Tibial artery (tissue), 4 donors: ENCODE measurements around the gene ASB1.

Experiments used
- DNase-seq, 2 donors: peaks; one replicate each; pipeline ENCODE4 v3.0.0-alpha.2; 2019
- H3K27ac ChIP-seq, 2 donors: fragments of 200-600 bp; sonication (generic) in 1 of 2; 1 replicate in 1 of 2; 2 replicates in 1 of 2; pipeline ENCODE4 v1.5.1; 2018 to 2019; ENCODE audit warnings: mild to moderate bottlenecking in 1 of 2
- H3K27me3 ChIP-seq, 2 donors: fragments of 200-600 bp; sonication (generic) in 1 of 2; one replicate each; pipeline versions ENCODE4 v1.5.1 to v1.6.0; 2016 to 2019
- H3K36me3 ChIP-seq, 3 donors: fragments of 200-600 bp; sonication (generic) in 2 of 3; one replicate each; pipeline ENCODE4 v1.5.1; 2016 to 2019; ENCODE audit warnings: mild to moderate bottlenecking in 2 of 3
- H3K4me1 ChIP-seq, 4 donors: fragments of 200-600 bp; sonication (generic) in 2 of 4; 1 replicate in 3 of 4; 2 replicates in 1 of 4; pipeline ENCODE4 v1.5.1; 2016 to 2019
- H3K4me3 ChIP-seq, 2 donors: fragments of 200-600 bp; sonication (generic) in 1 of 2; 1 replicate in 1 of 2; 2 replicates in 1 of 2; pipeline ENCODE4 v1.5.1; 2018 to 2019; ENCODE audit warnings: mild to moderate bottlenecking in 2 of 2
- H3K9me3 ChIP-seq, 3 donors: fragments of 200-600 bp; sonication (generic) in 1 of 3; one replicate each; pipeline ENCODE4 v1.5.1; 2016 to 2019
- CTCF ChIP-seq, 2 experiments: fragments of 200-600 bp in 1 of 2; fragments of 450-650 bp in 1 of 2; IDR thresholded peaks; one replicate each; pipeline ENCODE4 v1.5.1; 2017 to 2019; ENCODE audit warnings: antibody characterized with exemption in 2 of 2, mild to moderate bottlenecking in 1 of 2, moderate library complexity in 1 of 2
- intact Hi-C: fragments of 100-400 bp; cut with DNase I; formaldehyde crosslinking; loops from one replicate; pipeline ENCODE4 v1.15.0; 2023; ENCODE audit warnings: low total_unique reads

Gene ASB1

GRCh38 chr2:238475566-238475965, 48.8 kb downstream of the ASB1 start:
- H3K4me3 ChIP-seq = no peak overlapping the region
- H3K27me3 ChIP-seq = no peaks in the 10 kb centered on the region
- intact Hi-C loops = no loop called here
- no peaks in the 10 kb centered on the region for H3K36me3 ChIP-seq
- H3K9me3 ChIP-seq = peaks cover 0 to 38% (median 25%) of the 10 kb centered on the region in 3 donors
- DNase-seq = no peak
- no peaks in the 10 kb centered on the region for H3K4me1 ChIP-seq
- no peak for TF ChIP-seq CTCF (IDR thresholded peaks at IDR 0.05)
- no peak overlapping the region for H3K27ac ChIP-seq

DNA sequence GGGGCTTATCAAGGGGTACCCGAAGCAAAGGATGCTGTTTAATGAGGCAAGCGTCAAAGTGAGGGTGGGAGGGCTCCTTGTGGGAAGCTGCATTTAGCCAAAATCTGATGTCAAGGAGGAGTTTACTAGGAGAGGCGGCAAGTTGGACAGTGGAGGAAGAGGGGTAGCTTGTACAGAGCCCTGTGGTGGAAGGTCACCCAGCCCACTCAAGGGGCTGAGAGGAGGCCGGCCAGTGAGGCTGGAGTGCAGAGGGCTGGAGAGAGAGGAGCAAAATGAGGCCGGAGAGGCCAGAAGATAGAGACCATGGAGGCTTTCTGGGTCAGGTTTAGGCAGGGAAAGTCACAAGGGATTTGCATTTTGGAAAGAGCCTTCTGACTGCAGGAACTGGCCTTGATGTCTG, 49.5 kb downstream of the ASB1 start:
- Histone ChIP-seq H3K4me1 (no peaks in the 10 kb centered on the region), H3K27ac (no peak overlapping the region), H3K27me3 (no peaks in the 10 kb centered on the region), H3K36me3 (no peaks in the 10 kb centered on the region), H3K4me3 (no peak overlapping the region), H3K9me3 (peaks cover 0 to 45% (median 28%) of the 10 kb centered on the region in 3 donors)
- TF ChIP-seq CTCF (IDR thresholded peaks at IDR 0.05) = no peak
- no peak for DNase-seq
- intact Hi-C loops = no loop called here

- peaks cover 0 to 38% (median 23%) of the 10 kb centered on the region in 3 donors for H3K9me3 ChIP-seq
- intact Hi-C loops = no loop called here
- no peak for TF ChIP-seq CTCF (IDR thresholded peaks at IDR 0.05)
Measured at GRCh38 chr2:238478216-238478615, 51.5 kb downstream of the ASB1 start.

DNA sequence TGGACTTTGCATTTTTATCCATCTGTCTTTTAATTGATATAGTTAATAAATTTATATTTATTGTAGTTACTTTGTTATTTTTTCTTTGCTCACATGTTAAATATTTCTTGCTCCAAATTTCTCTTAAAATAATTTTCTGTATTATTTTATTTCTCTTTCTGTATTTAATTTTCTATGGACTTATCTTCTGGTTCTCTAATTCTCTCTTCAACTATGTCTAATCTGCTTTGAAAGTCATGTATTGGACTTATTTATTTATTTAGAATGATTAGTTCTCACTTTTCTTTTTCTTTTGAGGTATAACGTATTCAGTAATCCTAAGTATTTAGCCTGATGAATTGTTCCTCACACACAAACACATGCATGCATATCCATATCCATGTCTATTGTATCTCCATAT, 53.1 kb downstream of the ASB1 start:
- H3K27ac ChIP-seq = no peak overlapping the region
- peaks cover 0 to 8% (median 2%) of the 10 kb centered on the region in 4 donors for H3K4me1 ChIP-seq
- intact Hi-C loops = no loop called here
- H3K4me3 ChIP-seq = no peak overlapping the region
- H3K27me3 ChIP-seq = no peaks in the 10 kb centered on the region
- peaks cover 0 to 31% (median 15%) of the 10 kb centered on the region in 3 donors for H3K9me3 ChIP-seq
- TF ChIP-seq CTCF (IDR thresholded peaks at IDR 0.05) = no peak
- no peak for DNase-seq
- H3K36me3 ChIP-seq = no peaks in the 10 kb centered on the region

More at GRCh38 chr2:238478216-238478615, 51.5 kb downstream of the ASB1 start:
- Histone ChIP-seq H3K36me3 (no peaks in the 10 kb centered on the region), H3K4me1 (peaks cover 0 to 8% (median 2%) of the 10 kb centered on the region in 4 donors), H3K27me3 (no peaks in the 10 kb centered on the region), H3K4me3 (no peak overlapping the region), H3K27ac (no peak overlapping the region)
- DNase-seq = no peak

GRCh38 chr2:238483021-238483420, 56.3 kb downstream of the ASB1 start:
- Histone ChIP-seq H3K4me3 (no peak overlapping the region), H3K27ac (no peak overlapping the region), H3K4me1 (peaks cover 0 to 8% (median 2%) of the 10 kb centered on the region in 4 donors), H3K27me3 (no peaks in the 10 kb centered on the region), H3K9me3 (peaks cover 0 to 28% (median 15%) of the 10 kb centered on the region in 3 donors), H3K36me3 (no peaks in the 10 kb centered on the region)
- DNase-seq = no peak
- intact Hi-C loops = no loop called here
- no peak for TF ChIP-seq CTCF (IDR thresholded peaks at IDR 0.05)

DNA sequence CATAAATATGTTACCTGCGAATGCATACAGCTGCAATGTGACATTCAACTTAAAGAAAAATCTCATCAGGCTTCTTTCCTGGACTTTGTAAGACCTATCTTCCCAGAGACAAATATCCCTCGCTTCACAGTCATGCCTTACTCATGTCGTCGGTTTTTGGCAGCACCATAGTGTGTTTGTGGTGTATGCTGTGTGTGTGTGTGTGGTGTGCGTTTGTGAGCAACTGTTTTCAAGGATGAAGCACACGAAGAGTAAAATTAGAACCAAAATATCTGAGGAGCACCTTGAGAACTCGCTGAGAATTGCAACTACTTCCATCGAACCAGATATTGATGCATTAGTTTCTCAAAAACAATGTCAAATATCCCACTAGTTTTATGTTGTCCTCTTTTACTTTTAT, 56.9 kb downstream of the ASB1 start:
- Histone ChIP-seq H3K27ac (no peak overlapping the region), H3K36me3 (no peaks in the 10 kb centered on the region), H3K4me3 (no peak overlapping the region), H3K4me1 (peaks cover 0 to 8% (median 2%) of the 10 kb centered on the region in 4 donors), H3K9me3 (peaks cover 0 to 24% (median 15%) of the 10 kb centered on the region in 3 donors), H3K27me3 (no peaks in the 10 kb centered on the region)
- no peak for DNase-seq
- no peak for TF ChIP-seq CTCF (IDR thresholded peaks at IDR 0.05)
- intact Hi-C loops = no loop called here
